Karpas-422 (cell line): ENCODE results near the gene AFDN. TPM values are rescaled to one million over a fixed set of nuclear protein-coding genes. Genes with fewer than 3 reads are reported as not detected.

Experiments
- DNase-seq: peaks from one replicate; pipeline ENCODE4 v3.0.0-alpha.2; 2015
- H2AFZ ChIP-seq: fragments of 200-600 bp; sonication (generic); 2 replicates; pipeline ENCODE4 v1.6.1; 2014; ENCODE audit warnings: antibody characterized with exemption, low read length, mixed read lengths
- H3K27ac ChIP-seq: fragments of 200-600 bp; sonication (generic); 2 replicates; pipeline ENCODE4 v1.5.1; 2014; ENCODE audit warnings: mild to moderate bottlenecking, low read length, moderate library complexity
- H3K27me3 ChIP-seq: fragments of 200-600 bp; sonication (generic); 2 replicates; pipeline ENCODE4 v1.6.1; 2014; ENCODE audit warnings: low read length, mixed read lengths
- H3K36me3 ChIP-seq: fragments of 200-600 bp; sonication (generic); 2 replicates; pipeline ENCODE4 v1.6.1; 2014; ENCODE audit warnings: low read length, mixed read lengths; ENCODE audit not compliant: insufficient read depth
- H3K4me1 ChIP-seq: fragments of 200-600 bp; sonication (generic); 2 replicates; pipeline ENCODE4 v1.6.1; 2014; ENCODE audit warnings: mild to moderate bottlenecking, low read length, mixed read lengths
- H3K4me2 ChIP-seq: fragments of 200-600 bp; sonication (generic); 2 replicates; pipeline ENCODE4 v1.6.1; 2014; ENCODE audit warnings: low read length, low read depth, mild to moderate bottlenecking; ENCODE audit not compliant: poor library complexity, severe bottlenecking
- H3K4me3 ChIP-seq: fragments of 200-600 bp; sonication (generic); 2 replicates; pipeline ENCODE4 v1.5.1; 2014; ENCODE audit warnings: mild to moderate bottlenecking, antibody characterized with exemption, low read length, mixed read lengths
- H3K79me2 ChIP-seq: fragments of 200-600 bp; sonication (generic); 2 replicates; pipeline ENCODE4 v1.6.1; 2014; ENCODE audit warnings: mild to moderate bottlenecking, low read length, mixed read lengths
- H3K9ac ChIP-seq: fragments of 200-600 bp; sonication (generic); 2 replicates; pipeline ENCODE4 v1.6.0; 2014; ENCODE audit warnings: low read length
- H3K9me2 ChIP-seq: fragments of 200-600 bp; sonication (generic), shearing (Covaris generic); replicated peaks from 2 replicates; pipeline ENCODE4 v1.6.0; 2014; ENCODE audit warnings: mild to moderate bottlenecking, low read length, moderate library complexity; ENCODE audit not compliant: insufficient read depth
- H3K9me3 ChIP-seq: fragments of 300-700, 200-600 bp; sonication (generic); 2 replicates; pipeline ENCODE4 v1.6.1; 2014; ENCODE audit warnings: low read length, mixed read lengths
- H4K20me1 ChIP-seq: fragments of 200-600 bp; sonication (generic); 2 replicates; pipeline ENCODE4 v1.6.1; 2014; ENCODE audit warnings: mild to moderate bottlenecking, antibody characterized with exemption, low read length, low read depth; ENCODE audit not compliant: insufficient read depth
- total RNA-seq: library from RNA; depleted of rRNA; stranded (reverse); fragments of >200 nt; shearing (Covaris generic); gene quantifications from 2 replicates; pipeline ENCODE4 v1.2.3, GENCODE V29; 2014; ENCODE audit warnings: low replicate concordance

The AFDN gene
- total RNA-seq, 1 experiment from 2014 or later, result 21.0 TPM

GRCh38 chr6:167817729-167818128 is 9.0 kb upstream of the AFDN start:
- H3K4me2 ChIP-seq, result no peak overlapping the region
- no peak for DNase-seq

GRCh38 chr6:167819576-167819975 is 7.1 kb upstream of the AFDN start:
- Histone ChIP-seq H3K4me2 (no peak overlapping the region), H3K79me2 (no peaks in the 10 kb centered on the region), H3K27ac (no peak overlapping the region), H3K4me1 (no peaks in the 10 kb centered on the region), H3K36me3 (no peaks in the 10 kb centered on the region), H3K9me3 (no peaks in the 10 kb centered on the region), H3K9ac (no peak overlapping the region), H3K9me2 (no peaks in the 10 kb centered on the region), H3K4me3 (no peak overlapping the region), H3K27me3 (no peaks in the 10 kb centered on the region), H4K20me1 (no peaks in the 10 kb centered on the region), H2AFZ (peak overlapping the region; percentile 28; the same call in 1 of the 2 replicates)
- no peak for DNase-seq

More at GRCh38 chr6:167817729-167818128, 9.0 kb upstream of the AFDN start:
- Histone ChIP-seq H3K4me1 (no peaks in the 10 kb centered on the region), H3K36me3 (no peaks in the 10 kb centered on the region), H3K27me3 (no peaks in the 10 kb centered on the region), H4K20me1 (no peaks in the 10 kb centered on the region), H3K4me3 (no peak overlapping the region), H3K27ac (no peak overlapping the region), H3K9me3 (no peaks in the 10 kb centered on the region), H3K9ac (no peak overlapping the region), H3K79me2 (no peaks in the 10 kb centered on the region), H2AFZ (no peak overlapping the region), H3K9me2 (no peaks in the 10 kb centered on the region)

GRCh38 chr6:167820681-167821080 is 6.0 kb upstream of the AFDN start:
- H3K79me2 ChIP-seq, result no peaks in the 10 kb centered on the region
- H3K27ac ChIP-seq, result no peak overlapping the region
- no peaks in the 10 kb centered on the region for H3K9me3 ChIP-seq
- no peaks in the 10 kb centered on the region for H3K9me2 ChIP-seq
- no peaks in the 10 kb centered on the region for H3K36me3 ChIP-seq
- H3K4me1 ChIP-seq, result no peaks in the 10 kb centered on the region
- no peak overlapping the region for H3K9ac ChIP-seq
- no peak overlapping the region for H3K4me3 ChIP-seq
- no peak overlapping the region for H2AFZ ChIP-seq
- no peaks in the 10 kb centered on the region for H4K20me1 ChIP-seq
- H3K4me2 ChIP-seq, result no peak overlapping the region
- no peak for DNase-seq
- no peaks in the 10 kb centered on the region for H3K27me3 ChIP-seq

GRCh38 chr6:167824591-167825331 is 1.9 kb upstream of the AFDN start:
- Histone ChIP-seq H2AFZ (no peak overlapping the region), H3K4me1 (peaks cover 13% of the 10 kb centered on the region), H3K4me2 (no peak overlapping the region), H3K27ac (no peak overlapping the region), H3K9me3 (no peaks in the 10 kb centered on the region), H3K9me2 (no peaks in the 10 kb centered on the region), H3K9ac (no peak overlapping the region), H3K4me3 (no peak overlapping the region), H3K79me2 (no peaks in the 10 kb centered on the region), H3K36me3 (no peaks in the 10 kb centered on the region), H3K27me3 (no peaks in the 10 kb centered on the region), H4K20me1 (peaks cover 16% of the 10 kb centered on the region)
- no peak for DNase-seq

GRCh38 chr6:167825332-167826229 is 1.1 kb upstream of the AFDN start:
- no peak overlapping the region for H3K4me3 ChIP-seq
- no peaks in the 10 kb centered on the region for H3K9me3 ChIP-seq
- H3K9ac ChIP-seq, result no peak overlapping the region

GRCh38 chr6:167826230-167826895 is 348 bp upstream of the AFDN start:
- Histone ChIP-seq H3K9me2 (no peaks in the 10 kb centered on the region), H3K79me2 (no peaks in the 10 kb centered on the region), H4K20me1 (peaks cover 24% of the 10 kb centered on the region), H3K4me1 (peaks cover 13% of the 10 kb centered on the region), H3K36me3 (no peaks in the 10 kb centered on the region), H3K4me2 (peak overlapping the region; percentile 72), H3K27me3 (no peaks in the 10 kb centered on the region), H3K27ac (no peak overlapping the region), H2AFZ (peak overlapping the region; percentile 92; the same call in 1 of the 2 replicates), H3K9ac (peak overlapping the region; percentile 57), H3K9me3 (no peaks in the 10 kb centered on the region), H3K4me3 (peak overlapping the region; percentile 72)
- peak; percentile 80 for DNase-seq

More at GRCh38 chr6:167825332-167826229, 1.1 kb upstream of the AFDN start:
- H3K36me3 ChIP-seq, result no peaks in the 10 kb centered on the region
- peaks cover 13% of the 10 kb centered on the region for H3K4me1 ChIP-seq
- H3K27ac ChIP-seq, result no peak overlapping the region
- H2AFZ ChIP-seq, result no peak overlapping the region
- H4K20me1 ChIP-seq, result peaks cover 22% of the 10 kb centered on the region
- H3K4me2 ChIP-seq, result no peak overlapping the region
- no peak for DNase-seq
- no peaks in the 10 kb centered on the region for H3K27me3 ChIP-seq
- no peaks in the 10 kb centered on the region for H3K79me2 ChIP-seq
- H3K9me2 ChIP-seq, result no peaks in the 10 kb centered on the region

- peak overlapping the region; percentile 68 for H3K4me2 ChIP-seq
- H3K9ac ChIP-seq, result no peak overlapping the region; the same call in 1 of the 2 replicates
- H3K4me1 ChIP-seq, result peaks cover 13% of the 10 kb centered on the region
- H3K4me3 ChIP-seq, result peak overlapping the region; percentile 60; the same call in 1 of the 2 replicates
- no peak overlapping the region for H2AFZ ChIP-seq
- peaks cover 35% of the 10 kb centered on the region for H4K20me1 ChIP-seq
- no peaks in the 10 kb centered on the region for H3K9me2 ChIP-seq
- no peaks in the 10 kb centered on the region for H3K27me3 ChIP-seq
- H3K27ac ChIP-seq, result no peak overlapping the region
- no peaks in the 10 kb centered on the region for H3K36me3 ChIP-seq
- DNase-seq, result peak; percentile 41
- H3K79me2 ChIP-seq, result no peaks in the 10 kb centered on the region
- H3K9me3 ChIP-seq, result no peaks in the 10 kb centered on the region
Observed at GRCh38 chr6:167827583-167828324, 1.0 kb downstream of the AFDN start.
